Osteoblast (primary cell): Measurements from ENCODE around the gene C14orf132. TPM values are rescaled to one million over a fixed set of nuclear protein-coding genes. Genes with fewer than 3 reads are reported as not detected.
A peak's percentile ranks its signal among the peaks of the same experiment; 100 is the strongest.

Experiments
- DNase-seq: peaks from one replicate; pipeline ENCODE4 v3.0.0; 2011; ENCODE audit warnings: low spot score, mixed read lengths; ENCODE audit not compliant: insufficient read length; ENCODE audit errors: missing footprints
- H2AFZ ChIP-seq: 2 replicates; pipeline ENCODE4 v1.6.0; 2011; ENCODE audit warnings: mild to moderate bottlenecking, low read length
- H3K27ac ChIP-seq: 2 replicates; pipeline ENCODE4 v1.5.1; 2011; ENCODE audit warnings: mild to moderate bottlenecking, low read depth, low read length, moderate library complexity
- H3K27me3 ChIP-seq: 2 replicates; pipeline ENCODE4 v1.6.0; 2012; ENCODE audit warnings: mild to moderate bottlenecking, control low read depth, inconsistent platforms, low read length, moderate library complexity; ENCODE audit not compliant: insufficient read depth
- H3K36me3 ChIP-seq: 2 replicates; pipeline ENCODE4 v1.5.1; 2011; ENCODE audit warnings: mild to moderate bottlenecking, low read length, control low read depth, moderate library complexity; ENCODE audit not compliant: insufficient read depth
- H3K4me1 ChIP-seq: 2 replicates; pipeline ENCODE4 v1.5.1; 2011; ENCODE audit warnings: mild to moderate bottlenecking, low read length, control low read depth, moderate library complexity; ENCODE audit not compliant: insufficient read depth
- H3K4me2 ChIP-seq: 2 replicates; pipeline ENCODE4 v1.6.0; 2011; ENCODE audit warnings: mild to moderate bottlenecking, low read length; ENCODE audit not compliant: insufficient read depth
- H3K4me3 ChIP-seq: fragments of 200-600 bp; sonication (generic); 3 replicates; pipeline ENCODE4 v1.5.1; 2012; ENCODE audit warnings: mild to moderate bottlenecking, low read length, inconsistent platforms; ENCODE audit not compliant: insufficient read depth
- H3K79me2 ChIP-seq: 2 replicates; pipeline ENCODE4 v1.6.0; 2012; ENCODE audit warnings: mild to moderate bottlenecking, low read length, control low read depth, inconsistent platforms; ENCODE audit not compliant: insufficient read depth
- H3K9me3 ChIP-seq: 2 replicates; pipeline ENCODE4 v1.5.1; 2011; ENCODE audit warnings: low read depth, low read length, control low read depth
- H4K20me1 ChIP-seq: 2 replicates; pipeline ENCODE4 v1.6.0; 2012; ENCODE audit warnings: mild to moderate bottlenecking, low read length, control low read depth; ENCODE audit not compliant: insufficient read depth
- CTCF ChIP-seq: IDR thresholded peaks from 2 replicates; pipeline ENCODE4 v1.5.1; 2011; ENCODE audit warnings: mild to moderate bottlenecking, low read depth, low read length, moderate library complexity; ENCODE audit errors: extremely low read depth
- total RNA-seq: library from RNA; depleted of rRNA; stranded (reverse); fragments of >200 nt; gene quantifications from 2 replicates; pipeline ENCODE4 v1.2.3, GENCODE V29; 2012

C14orf132 gene
- total RNA-seq, 1 donor: 40.2 TPM

GRCh38 chr14:96119947-96120346 is 80.8 kb downstream of the C14orf132 start:
- no peak for DNase-seq
- no peaks in the 10 kb centered on the region for H3K27me3 ChIP-seq
- no peaks in the 10 kb centered on the region for H3K79me2 ChIP-seq
- peak overlapping the region; percentile 64 for H2AFZ ChIP-seq
- H3K36me3 ChIP-seq: no peaks in the 10 kb centered on the region
- TF ChIP-seq CTCF: no peak
- peaks cover 47% of the 10 kb centered on the region for H3K4me1 ChIP-seq
- peaks cover 2% of the 10 kb centered on the region for H3K9me3 ChIP-seq
- no peaks in the 10 kb centered on the region for H4K20me1 ChIP-seq
- H3K4me2 ChIP-seq: no peak overlapping the region
- peak overlapping the region; percentile 93 for H3K27ac ChIP-seq
- H3K4me3 ChIP-seq: no peak overlapping the region

- TF ChIP-seq CTCF: no peak
- Histone ChIP-seq H3K4me1 (peaks cover 47% of the 10 kb centered on the region), H3K9me3 (no peaks in the 10 kb centered on the region), H3K4me2 (no peak overlapping the region), H3K36me3 (no peaks in the 10 kb centered on the region), H3K4me3 (no peak overlapping the region), H2AFZ (peak overlapping the region; percentile 64), H3K79me2 (no peaks in the 10 kb centered on the region), H4K20me1 (no peaks in the 10 kb centered on the region), H3K27ac (peak overlapping the region; percentile 93), H3K27me3 (no peaks in the 10 kb centered on the region)
- no peak for DNase-seq
These were observed 81.2 kb downstream of the C14orf132 start for GRCh38 chr14:96120392-96120791.

GRCh38 chr14:96120941-96121340 is 81.8 kb downstream of the C14orf132 start:
- Histone ChIP-seq H3K4me1 (peaks cover 48% of the 10 kb centered on the region), H3K4me2 (no peak overlapping the region), H3K79me2 (no peaks in the 10 kb centered on the region), H3K27ac (peak overlapping the region; percentile 93), H2AFZ (no peak overlapping the region), H3K27me3 (no peaks in the 10 kb centered on the region), H3K36me3 (no peaks in the 10 kb centered on the region), H3K4me3 (no peak overlapping the region), H3K9me3 (no peaks in the 10 kb centered on the region), H4K20me1 (no peaks in the 10 kb centered on the region)
- no peak for TF ChIP-seq CTCF
- no peak for DNase-seq

- Histone ChIP-seq H4K20me1 (no peaks in the 10 kb centered on the region), H3K9me3 (no peaks in the 10 kb centered on the region), H3K4me1 (peaks cover 52% of the 10 kb centered on the region), H2AFZ (no peak overlapping the region), H3K4me2 (peak overlapping the region; percentile 40), H3K4me3 (peak overlapping the region; percentile 8), H3K36me3 (no peaks in the 10 kb centered on the region), H3K27me3 (no peaks in the 10 kb centered on the region), H3K27ac (peak overlapping the region; percentile 93), H3K79me2 (no peaks in the 10 kb centered on the region)
- no peak for DNase-seq
- TF ChIP-seq CTCF: no peak
These were observed 82.7 kb downstream of the C14orf132 start for GRCh38 chr14:96121660-96122395.
